MG63 (cell line): Measurements from ENCODE around the gene ZBED6. TPM values are rescaled to one million over a fixed set of nuclear protein-coding genes. Genes with fewer than 3 reads are reported as not detected.
"Not testable (repeated sequence)": the region's sequence is repeated elsewhere in the genome, so short reads cannot be mapped to it uniquely, and the experiment has no call there.

Source experiments
- DNase-seq: peaks from one replicate; pipeline ENCODE4 v3.0.0-alpha.2; 2020
- H3K27me3 ChIP-seq: fragments of 250-450 bp; sonication (Bioruptor Pico); 2 replicates; pipeline ENCODE4 v1.5.1; 2020; ENCODE audit warnings: mild to moderate bottlenecking, moderate library complexity
- H3K36me3 ChIP-seq: fragments of 250-450 bp; sonication (Bioruptor Pico); 2 replicates; pipeline ENCODE4 v1.5.1; 2020; ENCODE audit warnings: mild to moderate bottlenecking, moderate library complexity
- H3K4me3 ChIP-seq: fragments of 250-450 bp; sonication (Bioruptor Pico); 2 replicates; pipeline ENCODE4 v1.5.1; 2020; ENCODE audit warnings: mild to moderate bottlenecking, moderate library complexity
- H3K9me3 ChIP-seq: fragments of 250-450 bp; sonication (Bioruptor Pico); 2 replicates; pipeline ENCODE4 v1.5.1; 2020; ENCODE audit warnings: mild to moderate bottlenecking, moderate library complexity
- total RNA-seq: library from RNA; depleted of rRNA; stranded (reverse); fragments of >200 nt; shearing (Covaris generic); gene quantifications from 2 replicates; pipeline ENCODE4 v1.2.3, GENCODE V29; 2014; ENCODE audit warnings: low replicate concordance; rRNA removed

The ZBED6 gene
- 2.4 and 2.5 TPM in 2 replicates for total RNA-seq

DNA sequence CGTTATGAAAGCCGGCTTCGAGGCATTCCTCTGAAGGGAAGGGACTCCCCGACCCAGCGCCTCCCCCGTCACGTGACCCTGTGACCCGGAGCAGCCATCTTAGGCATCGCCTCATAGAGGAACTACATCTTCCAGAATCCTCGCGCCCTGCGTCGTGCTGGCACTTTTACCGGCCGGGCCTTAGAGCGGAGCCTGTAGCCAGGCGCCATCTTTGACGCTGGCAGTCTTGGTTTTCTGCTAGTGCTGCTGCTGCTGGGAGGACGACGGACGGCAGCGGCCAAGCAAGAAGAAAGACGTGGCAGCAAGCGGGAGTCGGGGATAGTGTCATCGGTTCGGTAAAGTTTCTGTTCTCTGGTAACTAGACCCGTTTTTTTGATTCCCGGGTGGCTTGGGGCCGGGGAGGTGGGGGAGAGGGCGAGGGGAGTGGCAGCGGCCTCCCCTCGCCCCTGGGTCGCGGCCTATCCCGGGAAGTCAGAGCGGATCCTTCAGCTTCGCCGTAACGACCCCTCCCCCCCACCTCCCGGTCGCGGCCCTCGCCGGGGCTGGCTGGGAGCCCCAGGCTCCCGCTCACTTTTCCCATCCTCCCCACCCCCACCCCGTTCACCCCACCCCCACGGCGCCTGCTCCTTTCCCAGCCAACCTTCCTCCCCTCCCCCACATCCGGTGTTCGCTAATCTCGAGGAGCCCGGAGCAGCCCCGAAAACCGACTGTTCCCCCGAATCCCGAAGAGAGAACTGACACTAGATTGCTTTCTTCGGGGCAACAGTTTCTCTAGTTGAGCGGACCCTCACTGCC lies at the start of gene ZBED6, which contains the start of gene ZC3H11A:
ZBED6 (plus strand) TSS at position 183 of the 795 bp plus-strand sequence. CDS start 1,900 bp downstream, outside the sequence.
ZC3H11A (plus strand) TSS at position 183 of the 795 bp plus-strand sequence. CDS start 21,448 bp downstream, outside the sequence.
- peaks cover 47% of the 10 kb centered on the region for H3K36me3 ChIP-seq

DNA sequence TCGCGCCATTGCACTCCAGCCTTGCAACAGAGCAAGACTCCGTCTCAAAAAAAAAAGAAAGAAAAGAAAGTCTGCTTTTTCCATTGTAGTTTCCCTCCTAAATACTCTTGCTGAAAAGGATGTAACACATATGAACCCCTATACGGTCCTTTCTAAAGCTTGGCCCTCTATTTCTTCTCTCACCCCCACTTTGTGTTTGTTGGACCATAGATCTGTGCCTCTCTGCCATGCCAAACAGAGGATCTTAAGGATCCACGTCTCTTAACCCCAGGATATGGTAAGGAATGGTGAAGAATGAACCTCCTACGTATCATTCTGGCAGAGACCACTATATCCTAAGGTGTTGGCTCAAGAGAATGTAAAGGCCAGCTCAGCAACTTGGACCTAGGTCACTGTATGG lies 49.1 kb upstream of the ZBED6 start:
- peaks cover 35% of the 10 kb centered on the region for H3K36me3 ChIP-seq
- no peak overlapping the region for H3K4me3 ChIP-seq
- no peaks in the 10 kb centered on the region for H3K9me3 ChIP-seq
- DNase-seq: no peak
- no peaks in the 10 kb centered on the region for H3K27me3 ChIP-seq

More for the DNA sequence above, at the start of gene ZBED6, which contains the start of gene ZC3H11A:
- Histone ChIP-seq H3K4me3 (peak within 1 kb of the TSS; percentile 93), H3K27me3 (no peaks in the 10 kb centered on the region), H3K9me3 (peaks cover 3% of the 10 kb centered on the region; the same call in 1 of the 2 replicates)
- DNase-seq: peak; percentile 100

GRCh38 chr1:203751051-203751450 lies 44.4 kb upstream of the ZBED6 start:
- Histone ChIP-seq H3K27me3 (no peaks in the 10 kb centered on the region), H3K9me3 (no peaks in the 10 kb centered on the region), H3K4me3 (no peak overlapping the region), H3K36me3 (no peaks in the 10 kb centered on the region)
- peak; percentile 41 for DNase-seq

DNA sequence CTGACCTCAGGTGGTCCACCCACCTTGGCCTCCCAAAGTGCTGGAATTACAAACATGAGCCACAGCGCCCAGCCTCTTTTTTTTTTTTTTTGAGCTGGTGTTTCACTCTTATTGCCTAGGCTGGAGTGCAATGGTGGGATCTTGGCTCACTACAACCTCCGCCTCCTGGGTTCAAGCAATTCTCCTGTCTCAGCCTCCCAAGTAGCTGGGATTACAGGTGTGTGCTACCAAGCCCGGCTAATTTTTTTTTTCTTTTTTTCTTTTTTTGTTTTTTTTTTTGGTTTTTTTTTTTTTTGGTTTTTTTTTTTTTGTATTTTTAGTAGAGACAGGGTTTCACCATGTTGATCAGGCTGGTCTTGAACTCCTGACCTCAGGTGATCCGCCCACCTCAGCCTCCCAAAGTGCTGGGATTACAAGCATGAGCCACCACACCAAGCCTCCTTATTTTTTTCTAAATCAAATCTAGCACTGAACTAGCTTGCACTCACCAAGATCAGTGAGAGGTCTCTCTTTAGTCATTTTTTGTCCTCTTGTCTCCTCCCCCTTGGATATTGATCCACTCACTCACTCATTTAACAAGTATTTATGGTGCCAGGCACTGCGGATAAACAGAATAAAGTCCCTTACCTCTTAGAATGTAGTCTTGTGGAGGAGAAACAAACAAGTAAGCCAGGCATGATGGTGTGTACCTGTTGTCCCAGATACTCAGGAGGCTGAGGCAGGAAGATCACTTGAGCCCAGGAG lies 43.6 kb upstream of the ZBED6 start:
- H3K36me3 ChIP-seq, H3K9me3 ChIP-seq, DNase-seq, H3K27me3 ChIP-seq, H3K4me3 ChIP-seq: not testable (repeated sequence)

DNA sequence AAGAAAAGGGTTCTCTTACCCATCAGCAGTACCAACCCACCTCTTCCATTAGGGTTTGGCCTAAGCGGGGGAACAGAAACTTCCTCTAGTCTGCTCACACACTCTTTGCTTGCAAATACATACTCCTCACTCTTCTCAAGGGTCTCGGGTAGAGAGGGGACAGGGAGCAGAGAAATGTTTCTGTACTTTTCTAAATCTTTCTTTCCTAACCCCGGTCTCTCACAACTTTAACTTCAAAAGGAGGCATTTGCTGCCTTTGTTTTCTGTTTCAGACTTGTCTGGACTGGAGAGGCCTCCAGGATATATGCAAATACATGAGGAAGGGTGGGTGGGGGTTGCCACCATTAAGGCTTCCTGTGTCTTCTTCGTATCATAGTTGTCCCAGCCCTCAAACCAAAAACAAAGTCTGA lies 41.0 kb upstream of the ZBED6 start:
- DNase-seq: no peak
- H3K27me3 ChIP-seq: no peaks in the 10 kb centered on the region
- H3K36me3 ChIP-seq: no peaks in the 10 kb centered on the region
- no peaks in the 10 kb centered on the region for H3K9me3 ChIP-seq
- H3K4me3 ChIP-seq: no peak overlapping the region

DNA sequence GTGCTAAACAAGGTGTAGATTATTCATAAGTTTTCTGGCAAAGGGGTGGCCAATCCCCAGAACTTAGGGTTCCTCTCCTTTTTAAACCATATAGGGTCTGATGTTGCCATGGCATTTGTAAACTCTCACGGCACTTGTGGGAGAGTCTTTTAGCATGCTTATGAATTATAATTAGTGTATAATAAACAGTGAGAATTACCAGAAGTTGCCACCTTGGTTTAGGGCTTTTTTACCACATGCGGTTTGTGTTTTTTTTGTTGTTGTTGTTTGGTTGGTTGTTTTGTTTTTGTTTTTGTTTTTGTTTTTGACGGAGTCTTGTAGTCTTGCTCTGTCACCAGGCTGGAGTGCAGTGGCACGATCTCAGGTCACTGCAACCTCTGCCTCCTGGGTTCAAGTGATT lies 39.4 kb upstream of the ZBED6 start:
- Histone ChIP-seq H3K36me3 (no peaks in the 10 kb centered on the region), H3K9me3 (no peaks in the 10 kb centered on the region), H3K27me3 (no peaks in the 10 kb centered on the region), H3K4me3 (no peak overlapping the region)
- no peak for DNase-seq

- H3K36me3 ChIP-seq, H3K9me3 ChIP-seq, H3K4me3 ChIP-seq, H3K27me3 ChIP-seq, DNase-seq: not testable (repeated sequence)
These were observed 36.7 kb upstream of the ZBED6 start for GRCh38 chr1:203758749-203759148.

DNA sequence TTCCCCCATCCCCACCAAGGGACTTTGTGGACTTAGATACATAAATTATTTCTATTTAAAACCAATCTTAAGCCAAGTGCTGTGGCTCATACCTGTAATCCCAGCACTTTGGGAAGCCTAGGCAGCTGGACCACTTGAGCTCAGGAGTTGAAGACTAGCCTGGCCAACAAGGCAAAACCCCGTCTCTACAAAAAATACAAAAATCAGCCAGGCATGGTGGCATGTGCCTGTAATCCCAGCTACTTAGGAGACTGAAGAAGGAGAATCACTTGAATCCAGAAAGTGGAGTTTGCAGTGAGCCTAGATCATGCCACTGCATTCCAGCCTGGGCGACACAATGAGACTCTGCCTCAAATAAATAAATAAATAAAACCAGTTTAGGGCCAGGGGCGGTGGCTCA lies 34.9 kb upstream of the ZBED6 start:
- Histone ChIP-seq H3K27me3 (no peaks in the 10 kb centered on the region), H3K4me3 (no peak overlapping the region), H3K36me3 (no peaks in the 10 kb centered on the region), H3K9me3 (no peaks in the 10 kb centered on the region)
- no peak for DNase-seq

DNA sequence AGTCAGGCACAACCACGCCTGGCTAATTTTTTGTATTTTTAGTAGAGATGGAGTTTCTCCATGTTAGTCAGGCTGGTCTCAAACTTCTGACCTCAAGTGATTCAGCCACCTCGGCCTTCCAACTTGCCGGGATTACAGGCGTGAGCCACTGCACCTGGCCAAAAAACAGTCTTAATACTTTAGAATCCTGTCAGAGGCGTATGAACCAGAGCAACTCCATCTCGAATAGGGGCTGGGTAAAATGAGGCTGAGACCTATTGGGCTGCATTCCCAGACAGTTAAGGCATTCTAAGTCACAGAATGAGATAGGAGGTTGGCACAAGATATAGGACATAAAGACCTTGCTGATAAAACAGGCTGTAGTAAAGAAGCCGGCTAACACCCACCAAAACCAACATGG lies 33.5 kb upstream of the ZBED6 start:
- H3K27me3 ChIP-seq, H3K9me3 ChIP-seq, H3K36me3 ChIP-seq, H3K4me3 ChIP-seq: not testable (repeated sequence)
- peak; percentile 32 for DNase-seq

DNA sequence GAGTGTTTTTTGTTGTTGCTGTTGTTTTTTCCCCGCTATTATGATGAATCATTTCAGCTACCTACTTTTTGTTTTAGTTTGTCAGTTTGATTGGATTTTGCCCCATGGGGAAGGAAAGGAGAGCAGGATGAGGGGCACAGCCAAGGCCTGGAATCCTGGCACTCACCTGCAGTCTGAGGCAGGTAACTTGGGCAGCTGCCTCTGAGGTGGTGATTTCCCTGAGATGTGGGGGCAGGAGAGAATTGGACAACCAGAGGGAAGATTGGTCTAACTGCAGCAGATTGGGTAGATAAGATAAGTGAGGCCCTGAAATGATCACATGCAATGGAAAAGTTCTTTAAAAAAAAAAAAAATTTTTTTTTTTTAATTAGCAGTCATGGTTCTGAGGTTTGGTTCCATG lies 31.9 kb upstream of the ZBED6 start:
- H3K4me3 ChIP-seq: no peak overlapping the region
- no peaks in the 10 kb centered on the region for H3K27me3 ChIP-seq
- H3K36me3 ChIP-seq: no peaks in the 10 kb centered on the region
- DNase-seq: no peak
- H3K9me3 ChIP-seq: no peaks in the 10 kb centered on the region

GRCh38 chr1:203764105-203765028 lies 31.1 kb upstream of the ZBED6 start:
- no peak for DNase-seq
- H3K36me3 ChIP-seq: no peaks in the 10 kb centered on the region

DNA sequence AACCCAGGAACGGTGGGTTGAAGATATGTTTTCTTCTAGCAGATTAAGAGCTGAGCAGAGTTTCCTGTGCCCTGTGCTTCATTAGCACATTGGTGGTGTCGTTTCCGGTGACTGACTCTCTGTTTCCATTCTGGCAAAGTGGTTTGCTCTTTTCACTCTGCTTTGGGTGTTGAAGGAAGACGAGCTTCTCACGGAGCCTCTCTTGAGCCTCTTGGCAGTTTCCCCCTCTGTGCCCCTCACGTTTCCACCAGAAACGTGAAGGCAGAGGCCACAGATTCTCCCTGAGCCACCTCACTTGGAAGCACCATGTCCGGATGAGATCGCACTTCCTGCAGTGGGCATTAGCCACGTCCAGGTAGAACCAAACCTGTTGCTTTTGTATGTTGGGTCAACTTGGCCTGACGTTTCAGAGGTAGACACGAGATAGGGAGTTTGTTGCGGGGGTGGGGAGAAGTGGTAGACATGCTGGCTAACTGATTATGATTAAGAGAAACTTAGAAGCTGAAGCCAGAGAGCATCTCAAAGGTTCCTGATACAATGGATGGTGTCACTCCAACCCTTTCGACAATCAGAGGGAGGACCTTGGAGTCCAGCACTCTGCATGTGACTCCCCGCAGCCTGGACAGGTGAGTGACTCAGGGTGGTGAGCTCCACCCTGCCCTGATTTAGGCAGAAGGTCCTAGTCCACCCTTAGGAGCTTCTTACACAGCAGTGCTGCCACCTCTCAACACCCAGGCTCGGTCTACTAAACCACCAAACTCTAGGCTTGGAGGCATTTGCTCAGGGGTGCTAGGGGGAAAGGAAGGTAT lies 30.2 kb upstream of the ZBED6 start, which contains the start of gene LAX1:
LAX1 (plus strand) TSS at position 155 of the 809 bp plus-strand sequence; CDS start at position 538, 383 bp downstream.
- no peak within 1 kb of the TSS for H3K4me3 ChIP-seq
- DNase-seq: no peak
- H3K27me3 ChIP-seq: no peaks in the 10 kb centered on the region
- no peaks in the 10 kb centered on the region for H3K36me3 ChIP-seq
- no peaks in the 10 kb centered on the region for H3K9me3 ChIP-seq

More at GRCh38 chr1:203764105-203765028, 31.1 kb upstream of the ZBED6 start:
- Histone ChIP-seq H3K4me3 (no peak overlapping the region), H3K27me3 (no peaks in the 10 kb centered on the region), H3K9me3 (no peaks in the 10 kb centered on the region)

- no peak overlapping the region for H3K4me3 ChIP-seq
- no peaks in the 10 kb centered on the region for H3K27me3 ChIP-seq
- no peak for DNase-seq
These were observed 27.2 kb upstream of the ZBED6 start for GRCh38 chr1:203768256-203768655.

GRCh38 chr1:203769505-203770343 lies 25.7 kb upstream of the ZBED6 start:
- H3K4me3 ChIP-seq: no peak overlapping the region
- no peaks in the 10 kb centered on the region for H3K27me3 ChIP-seq
- no peaks in the 10 kb centered on the region for H3K36me3 ChIP-seq
- DNase-seq: peak; percentile 89
- no peaks in the 10 kb centered on the region for H3K9me3 ChIP-seq

More at GRCh38 chr1:203768256-203768655, 27.2 kb upstream of the ZBED6 start:
- Histone ChIP-seq H3K36me3 (no peaks in the 10 kb centered on the region), H3K9me3 (no peaks in the 10 kb centered on the region)

DNA sequence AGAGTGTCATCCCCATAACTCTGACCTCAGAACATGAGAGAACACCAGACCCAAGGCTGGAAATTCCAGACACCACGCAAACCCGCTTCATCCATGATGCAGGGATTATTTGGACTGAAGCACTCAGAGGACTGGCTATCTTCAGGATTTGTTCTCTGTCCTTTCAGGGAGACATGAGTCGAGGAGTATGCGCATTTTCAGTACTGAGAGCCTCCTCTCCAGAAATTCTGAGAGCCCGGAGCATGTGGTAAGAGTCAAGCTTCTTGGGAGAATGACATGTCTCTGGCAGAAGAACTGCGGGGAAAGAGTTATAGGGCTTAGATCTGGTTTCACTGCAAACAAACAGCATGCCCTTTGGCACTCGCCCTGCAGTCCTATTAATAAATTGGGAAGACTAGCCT lies 23.5 kb upstream of the ZBED6 start:
- Histone ChIP-seq H3K27me3 (no peaks in the 10 kb centered on the region), H3K36me3 (no peaks in the 10 kb centered on the region), H3K9me3 (no peaks in the 10 kb centered on the region), H3K4me3 (no peak overlapping the region)
- peak; percentile 50 for DNase-seq
